GM21786 (cell line): ENCODE measurements around the gene MPP3.
"Not testable (repeated sequence)": the region's sequence is repeated elsewhere in the genome, so short reads cannot be mapped to it uniquely, and the experiment has no call there.

Experiments
- ATAC-seq: cut with Tn5 transposase; IDR thresholded peaks from one replicate; pipeline ENCODE4 v1.9.1; 2021; ENCODE audit not compliant: unreplicated experiment

MPP3 gene

DNA sequence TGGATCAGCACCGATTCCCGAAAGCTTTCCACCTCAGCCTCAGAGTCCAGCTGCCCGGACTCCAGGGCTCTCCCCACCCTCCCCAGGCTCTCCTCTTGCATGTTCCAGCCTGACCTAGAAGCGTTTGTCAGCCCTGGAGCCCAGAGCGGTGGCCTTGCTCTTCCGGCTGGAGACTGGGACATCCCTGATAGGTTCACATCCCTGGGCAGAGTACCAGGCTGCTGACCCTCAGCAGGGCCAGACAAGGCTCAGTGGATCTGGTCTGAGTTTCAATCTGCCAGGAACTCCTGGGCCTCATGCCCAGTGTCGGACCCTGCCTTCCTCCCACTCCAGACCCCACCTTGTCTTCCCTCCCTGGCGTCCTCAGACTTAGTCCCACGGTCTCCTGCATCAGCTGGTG is 29.0 kb upstream of the MPP3 start:
- ATAC-seq: no peak

DNA sequence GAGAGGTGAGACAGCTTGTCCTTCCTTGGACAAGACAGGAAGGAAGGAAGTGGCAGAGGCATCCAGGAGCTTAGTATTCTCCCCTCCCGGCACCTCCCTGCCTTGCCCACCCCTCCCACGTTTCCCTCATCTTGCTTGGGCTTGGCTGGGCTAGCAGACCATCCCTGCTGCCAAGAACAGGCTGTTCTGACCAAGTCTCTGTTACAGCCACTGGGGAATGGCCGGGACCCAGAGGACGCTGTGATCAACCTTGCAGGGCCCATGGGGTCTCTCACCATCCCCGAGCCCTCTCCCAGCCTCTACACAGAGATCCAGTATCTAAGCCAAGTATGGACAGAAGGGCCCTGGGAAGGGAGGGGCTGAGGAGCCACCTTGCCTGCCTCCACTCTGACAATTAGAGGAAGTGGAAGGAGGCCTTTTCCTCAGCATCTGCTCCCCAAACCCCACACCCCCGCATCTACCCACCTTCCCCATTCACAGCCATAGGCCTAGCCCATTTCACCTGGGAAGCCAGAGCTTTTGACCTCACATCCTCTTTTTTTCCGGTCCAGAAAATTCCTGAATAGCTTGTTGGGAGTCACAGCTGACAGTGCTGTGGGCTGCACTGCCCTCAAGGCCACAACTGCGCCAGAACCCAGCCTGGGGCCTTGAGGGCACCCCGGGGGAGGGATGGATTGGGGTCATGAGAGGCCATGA is 28.1 kb upstream of the MPP3 start:
- no peak for ATAC-seq

DNA sequence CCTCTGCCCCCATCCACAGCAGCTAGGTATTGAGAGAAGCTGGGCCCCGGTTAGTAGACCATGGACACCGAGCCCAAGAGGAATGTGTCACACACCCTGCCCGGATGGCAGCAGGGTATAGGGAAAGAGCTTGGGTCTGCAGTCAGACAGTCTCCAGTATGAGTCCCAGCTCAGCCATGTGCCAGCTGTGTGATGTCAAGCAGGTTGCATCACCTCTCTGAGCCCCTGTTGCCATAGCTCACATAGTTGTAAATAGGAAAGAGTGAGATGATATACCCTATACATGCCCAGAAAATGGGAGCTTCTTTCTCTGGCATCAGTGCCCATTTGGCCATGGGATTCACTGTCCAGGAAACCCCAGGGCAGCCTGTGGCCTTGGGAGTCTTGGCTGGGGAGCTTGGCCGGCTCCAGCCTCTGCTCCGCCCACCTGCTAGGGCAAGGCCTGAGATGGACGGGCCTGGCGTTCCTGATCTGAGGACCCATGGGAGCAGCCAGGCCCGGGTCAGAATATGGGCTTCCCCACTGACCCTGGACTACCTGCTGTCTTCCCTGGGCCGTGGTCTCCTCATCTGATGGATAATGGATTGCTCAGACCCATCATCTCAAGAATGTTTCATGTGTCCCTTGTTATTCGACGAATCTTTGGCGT is 27.3 kb upstream of the MPP3 start:
- no peak for ATAC-seq

DNA sequence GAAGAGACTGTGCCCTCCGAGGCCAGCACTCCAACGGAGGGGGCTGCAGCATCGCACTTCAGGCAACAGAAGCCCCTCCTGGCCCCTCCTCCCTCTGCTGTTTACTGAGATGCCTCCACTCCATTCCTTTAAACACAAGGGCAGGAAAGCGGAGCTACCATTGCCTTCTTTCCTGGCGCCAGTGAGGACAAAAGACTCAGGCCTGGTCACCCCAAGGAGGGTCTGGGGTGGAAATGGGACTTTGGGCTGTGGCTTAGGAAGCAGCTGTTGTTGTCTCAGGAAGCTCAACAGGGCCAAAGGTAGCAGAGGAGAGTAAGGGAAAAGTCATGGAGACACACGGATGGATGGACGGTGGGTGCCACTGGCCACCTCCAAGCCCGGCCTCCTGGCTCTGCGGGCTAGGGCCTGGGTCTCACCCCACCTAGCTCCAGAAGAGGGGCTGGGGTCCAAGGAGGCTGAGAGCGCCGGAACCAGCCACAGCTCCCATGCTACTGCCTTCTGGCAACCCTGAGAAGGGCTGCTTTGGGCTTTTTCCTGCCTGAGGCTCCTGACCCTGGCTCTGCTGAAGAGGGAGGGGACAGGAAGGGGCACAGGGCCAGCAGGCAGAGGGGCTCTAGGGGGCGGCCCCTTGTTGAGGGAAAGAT is 25.1 kb upstream of the MPP3 start:
- no peak for ATAC-seq

DNA sequence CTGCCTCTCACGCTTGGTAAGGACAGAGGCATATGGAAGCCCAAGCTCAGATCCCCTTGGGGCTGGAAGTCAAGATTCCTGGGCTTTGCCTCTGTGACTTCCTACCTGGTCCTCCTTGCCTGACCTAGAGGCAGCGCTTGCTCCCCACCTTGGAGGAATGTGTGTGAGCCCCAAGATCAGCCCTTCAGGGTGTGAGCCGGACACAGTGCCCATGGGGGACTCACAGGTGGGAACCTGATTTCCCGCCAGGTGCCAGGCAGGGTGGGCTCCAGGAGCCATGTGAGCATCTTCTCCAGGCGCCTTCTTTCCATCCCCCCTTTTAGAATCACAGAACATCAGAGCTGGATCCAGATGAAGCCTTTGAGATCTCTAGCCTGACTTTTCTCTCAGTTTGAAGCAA is 24.2 kb upstream of the MPP3 start:
- no peak for ATAC-seq

DNA sequence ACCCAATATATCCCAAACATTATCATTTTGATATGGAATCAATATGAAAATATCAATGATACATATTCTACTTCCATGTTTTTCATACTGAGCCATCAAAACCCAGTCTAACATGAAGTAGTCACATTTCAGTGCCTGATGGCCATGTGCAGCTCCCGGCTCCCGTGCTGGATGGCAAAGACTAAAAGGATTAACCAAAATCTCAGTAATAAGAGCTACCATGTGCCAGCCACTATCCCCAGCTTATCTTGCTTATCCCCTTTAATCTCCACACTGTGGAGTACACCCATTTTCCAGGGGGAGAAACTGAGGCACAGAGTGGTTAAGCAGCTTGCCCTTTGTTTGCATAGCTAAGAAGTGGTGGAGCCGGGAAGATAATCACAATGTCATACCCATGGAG is 23.2 kb upstream of the MPP3 start:
- no peak for ATAC-seq

DNA sequence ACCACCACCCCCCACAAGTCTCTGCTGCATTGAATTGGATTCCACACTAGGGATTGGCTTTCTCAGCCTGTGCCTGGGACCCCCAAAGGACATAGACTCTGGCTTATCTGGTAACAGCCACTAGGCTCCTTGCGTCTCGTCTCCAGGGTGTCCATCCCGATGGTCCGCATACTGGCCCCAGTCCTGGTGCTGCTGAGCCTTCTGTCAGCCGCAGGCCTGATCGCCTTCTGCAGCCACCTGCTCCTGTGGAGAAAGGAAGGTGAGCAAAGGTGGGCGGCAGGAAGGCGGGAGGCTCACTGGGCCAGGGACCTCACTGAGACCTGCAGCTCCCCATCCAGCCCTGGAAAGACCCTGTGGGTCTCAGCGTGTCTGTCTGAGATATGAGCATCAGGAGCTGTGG is 22.1 kb upstream of the MPP3 start:
- no peak for ATAC-seq

DNA sequence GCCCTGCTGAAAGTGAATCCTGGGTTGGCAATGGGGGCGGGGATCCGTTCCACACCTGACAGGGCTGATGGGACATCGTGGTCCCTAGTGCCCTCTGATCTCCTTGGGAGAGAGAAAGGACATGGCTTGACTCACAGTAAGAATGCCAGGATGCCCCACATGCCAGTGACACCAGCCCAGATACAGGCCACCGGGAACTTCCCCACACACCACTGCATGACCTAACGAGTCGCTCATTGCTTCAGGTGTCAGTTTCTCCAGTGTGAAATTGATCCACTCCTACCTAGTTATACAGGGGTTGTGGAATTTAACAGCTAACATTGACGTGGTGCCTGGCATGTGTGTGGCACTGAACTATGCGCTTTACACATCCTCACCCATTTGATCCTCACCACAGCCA is 21.6 kb upstream of the MPP3 start:
- ATAC-seq: no peak

DNA sequence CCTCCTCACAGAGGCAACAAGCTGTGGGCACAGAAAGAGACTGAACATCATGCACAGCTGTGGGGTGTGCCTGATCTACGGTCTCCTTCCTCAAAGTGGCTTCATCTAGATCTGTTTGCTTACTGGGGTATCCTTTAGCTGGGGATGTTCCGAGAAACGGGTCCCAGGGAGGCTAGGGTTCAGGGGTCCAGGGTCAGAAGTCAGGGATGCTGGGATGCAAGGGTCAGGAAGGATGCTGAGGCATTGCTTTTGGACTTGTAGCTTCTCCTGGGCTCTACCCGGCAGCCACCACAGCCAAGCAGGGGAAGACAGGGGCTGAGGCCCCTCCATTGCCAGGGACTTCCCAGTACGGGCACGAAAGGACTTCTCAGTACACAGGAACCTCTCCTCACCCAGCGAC is 20.6 kb upstream of the MPP3 start:
- ATAC-seq: no peak

DNA sequence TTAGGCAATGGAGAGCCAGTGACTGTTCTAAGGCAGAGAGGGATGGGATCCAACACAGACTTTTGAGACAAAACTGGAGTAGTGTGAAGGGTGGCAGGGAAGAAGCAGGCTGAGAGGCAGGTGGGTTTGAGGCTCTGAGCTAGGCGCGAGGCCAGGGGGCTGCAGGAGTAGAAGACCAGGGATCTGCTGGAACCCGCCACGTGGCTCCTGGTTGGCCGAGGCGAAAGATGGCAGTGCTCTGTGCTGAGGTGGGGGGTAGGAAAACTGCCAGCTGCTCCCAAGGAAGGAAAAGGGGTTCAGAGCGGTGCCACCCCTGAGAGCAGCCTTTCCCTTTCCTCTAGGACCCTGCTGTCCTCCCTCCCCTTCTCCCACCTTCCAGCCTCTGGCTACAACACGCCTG is 19.6 kb upstream of the MPP3 start:
- ATAC-seq: no peak

DNA sequence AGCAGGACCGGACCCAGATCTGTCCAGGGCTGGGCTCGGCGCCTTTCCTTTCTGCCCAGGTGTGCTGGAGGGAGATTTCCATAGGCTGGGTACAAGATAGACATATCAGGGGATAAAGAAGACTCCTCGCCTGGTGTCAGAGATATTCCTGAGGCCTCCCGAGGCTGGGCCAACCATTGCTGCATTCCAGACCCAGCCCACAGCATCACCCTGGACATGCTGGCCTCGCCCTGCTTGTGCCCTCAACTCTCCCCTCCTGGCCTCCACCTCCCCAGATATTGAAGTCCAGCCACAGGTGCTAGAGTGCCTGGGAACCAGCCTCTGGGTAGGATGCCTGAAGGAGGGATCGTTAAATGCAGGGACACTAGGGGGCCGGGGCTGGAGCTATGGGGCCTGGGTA is 16.2 kb upstream of the MPP3 start:
- ATAC-seq: no peak

DNA sequence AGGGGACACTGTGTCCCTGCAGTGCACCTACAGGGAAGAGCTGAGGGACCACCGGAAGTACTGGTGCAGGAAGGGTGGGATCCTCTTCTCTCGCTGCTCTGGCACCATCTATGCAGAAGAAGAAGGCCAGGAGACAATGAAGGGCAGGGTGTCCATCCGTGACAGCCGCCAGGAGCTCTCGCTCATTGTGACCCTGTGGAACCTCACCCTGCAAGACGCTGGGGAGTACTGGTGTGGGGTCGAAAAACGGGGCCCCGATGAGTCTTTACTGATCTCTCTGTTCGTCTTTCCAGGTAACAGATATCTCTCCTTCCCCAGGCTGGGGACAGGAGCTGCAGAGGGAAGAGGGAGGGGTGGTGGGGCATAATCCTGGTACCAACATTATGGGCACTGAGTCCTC is 15.7 kb upstream of the MPP3 start:
- ATAC-seq: no peak

DNA sequence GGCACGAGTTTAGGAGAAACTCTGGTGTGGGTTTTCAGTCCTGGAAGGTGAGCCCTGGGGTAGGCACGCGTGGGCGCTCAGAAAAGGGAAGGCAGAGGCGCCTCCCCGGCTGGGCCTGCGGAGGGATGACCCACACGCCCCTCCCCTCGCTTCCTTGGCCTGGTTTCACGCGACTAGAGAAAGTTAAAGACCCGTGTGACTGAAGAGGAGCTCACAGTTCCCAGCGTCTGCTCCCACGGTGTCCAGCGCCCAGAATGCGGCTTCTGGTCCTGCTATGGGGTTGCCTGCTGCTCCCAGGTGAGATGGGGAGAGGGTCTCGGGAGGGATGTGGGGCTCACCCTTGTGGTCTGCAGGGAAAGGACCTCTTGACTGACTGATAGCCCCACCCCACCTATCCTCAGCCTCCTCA is 14.0 kb upstream of the MPP3 start, which contains the start of gene CD300LG:
CD300LG (plus strand) TSS at position 214 of the 409 bp plus-strand sequence; CDS start at position 255, 41 bp downstream.
- ATAC-seq: no peak

DNA sequence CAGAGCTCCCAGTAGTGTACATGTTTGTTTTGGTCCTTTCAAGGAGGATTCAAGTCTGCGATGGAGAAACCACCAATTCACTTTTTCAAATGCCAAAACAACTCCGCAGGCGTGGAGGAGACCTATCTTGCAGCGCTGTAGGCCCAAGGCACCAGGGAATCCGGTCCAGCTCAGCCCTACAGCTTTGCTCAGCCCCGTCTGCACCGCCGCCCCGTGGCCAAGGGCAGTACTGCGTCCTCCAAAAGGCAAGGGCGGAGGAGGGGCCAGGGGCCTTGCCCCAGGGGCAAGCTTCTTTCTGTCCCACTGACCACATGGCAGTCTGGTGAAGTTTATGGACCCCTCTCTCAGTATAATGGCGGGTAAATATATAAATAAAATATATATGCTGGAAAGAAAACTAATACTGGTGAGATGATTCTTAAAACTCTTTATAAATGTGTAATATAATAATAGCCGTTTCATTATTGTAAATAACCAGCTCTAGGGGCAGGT is 13.3 kb upstream of the MPP3 start:
- ATAC-seq: no peak

DNA sequence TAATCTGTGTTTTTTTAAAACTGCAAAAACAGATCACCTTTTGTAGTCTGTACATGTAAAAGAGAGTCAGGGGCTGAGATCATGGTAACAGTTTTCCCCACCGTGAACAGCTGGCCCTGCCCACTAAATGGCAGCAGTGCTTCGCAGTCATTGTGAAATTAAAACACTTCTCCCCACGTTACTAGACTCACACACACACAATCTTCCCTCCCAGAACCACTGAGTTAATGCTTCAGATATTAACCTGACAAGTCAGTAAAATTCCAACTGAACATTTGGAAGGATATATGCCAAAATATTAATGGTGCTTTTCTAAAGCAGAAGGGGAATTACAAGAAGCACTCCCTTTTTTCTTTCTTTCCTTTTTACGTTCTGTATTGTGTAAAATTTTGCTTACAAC is 12.8 kb upstream of the MPP3 start:
- no peak for ATAC-seq

DNA sequence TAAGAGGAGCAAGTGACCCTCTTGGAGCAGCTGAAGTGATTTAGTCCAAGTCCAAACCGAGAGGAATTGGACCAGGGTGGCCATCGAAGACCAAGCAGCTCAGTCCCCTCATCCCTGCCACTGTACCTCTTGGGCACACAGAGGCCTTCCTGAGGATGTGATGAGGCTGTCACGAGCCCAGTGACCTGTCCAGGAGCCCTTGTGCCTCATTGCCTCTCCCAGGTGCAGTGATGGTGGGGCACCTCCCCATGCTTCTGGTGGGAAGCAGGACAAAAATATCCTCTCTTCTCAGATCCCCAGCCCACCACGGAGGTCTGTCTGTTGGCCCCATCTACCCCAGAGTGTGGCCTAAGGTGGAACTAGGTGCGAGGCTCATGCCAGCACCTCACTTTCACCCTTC is 11.3 kb upstream of the MPP3 start:
- no peak for ATAC-seq

DNA sequence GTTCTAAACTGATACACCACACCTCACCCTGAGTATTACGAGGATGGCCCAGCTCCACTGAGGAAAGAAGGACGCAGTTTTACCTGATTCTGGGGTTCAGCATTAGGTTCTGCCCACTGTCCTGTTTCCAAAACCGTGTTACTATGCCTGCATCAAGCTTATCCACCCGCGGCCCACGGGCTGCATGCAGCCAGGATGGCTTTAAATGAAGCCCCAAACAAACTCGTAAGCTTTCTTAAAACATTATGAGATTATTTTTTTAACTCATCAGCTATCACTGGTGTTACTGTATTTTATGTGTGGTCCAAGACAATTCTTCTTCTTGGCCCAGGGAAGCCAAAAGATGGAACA is 10.0 kb upstream of the MPP3 start:
- ATAC-seq: no peak

DNA sequence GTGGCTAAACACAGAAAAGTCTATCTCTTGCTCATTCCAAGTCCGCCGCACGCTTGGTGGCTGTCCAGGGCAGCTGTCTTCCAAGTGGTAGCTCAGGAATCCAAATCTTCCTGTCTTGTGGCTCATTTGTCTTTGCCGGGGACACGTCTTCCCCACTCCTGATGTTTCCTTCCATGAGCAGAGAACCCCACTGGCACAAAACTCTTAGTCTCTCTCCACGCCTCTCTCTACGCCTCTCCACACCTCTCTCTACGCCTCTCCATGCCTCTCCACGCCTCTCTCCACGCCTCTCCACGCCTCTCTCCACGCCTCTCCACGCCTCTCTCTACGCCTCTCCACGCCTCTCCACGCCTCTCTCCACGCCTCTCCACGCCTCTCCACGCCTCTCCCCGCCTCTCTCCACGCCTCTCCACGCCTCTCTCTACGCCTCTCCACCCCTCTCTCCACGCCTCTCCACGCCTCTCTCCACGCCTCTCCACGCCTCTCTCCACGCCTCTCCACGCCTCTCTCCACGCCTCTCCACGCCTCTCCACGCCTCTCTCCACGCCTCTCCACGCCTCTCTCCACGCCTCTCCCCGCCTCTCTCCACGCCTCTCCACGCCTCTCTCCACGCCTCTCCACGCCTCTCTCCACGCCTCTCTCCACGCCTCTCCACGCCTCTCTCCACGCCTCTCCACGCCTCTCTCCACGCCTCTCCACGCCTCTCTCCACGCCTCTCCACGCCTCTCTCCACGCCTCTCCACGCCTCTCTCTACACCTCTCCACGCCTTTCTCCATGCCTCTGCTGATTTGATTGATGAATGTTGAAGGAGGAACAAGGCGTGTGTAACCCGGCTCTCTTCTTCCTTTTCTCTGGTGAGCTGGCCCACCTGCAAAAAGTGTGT is 9.4 kb upstream of the MPP3 start:
- ATAC-seq: not testable (repeated sequence)

DNA sequence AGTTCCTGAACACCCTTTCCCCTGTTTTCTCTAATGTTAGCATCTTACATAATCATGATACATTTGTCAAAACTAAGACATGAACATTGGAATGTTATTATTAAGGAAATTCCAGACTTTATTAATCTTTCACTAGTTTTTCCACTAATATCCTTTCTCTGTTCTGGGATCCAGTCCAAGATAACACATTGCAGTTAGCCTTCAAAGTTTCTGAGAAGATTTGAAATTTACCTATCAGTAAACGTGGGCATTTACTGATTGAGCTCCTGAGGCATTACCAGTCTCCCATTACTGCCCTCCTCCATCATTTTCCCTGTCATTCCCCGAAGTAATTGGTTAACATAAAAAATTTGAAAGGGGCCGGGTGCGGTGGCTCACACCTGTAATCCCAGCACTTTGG is 8.3 kb upstream of the MPP3 start:
- no peak for ATAC-seq

DNA sequence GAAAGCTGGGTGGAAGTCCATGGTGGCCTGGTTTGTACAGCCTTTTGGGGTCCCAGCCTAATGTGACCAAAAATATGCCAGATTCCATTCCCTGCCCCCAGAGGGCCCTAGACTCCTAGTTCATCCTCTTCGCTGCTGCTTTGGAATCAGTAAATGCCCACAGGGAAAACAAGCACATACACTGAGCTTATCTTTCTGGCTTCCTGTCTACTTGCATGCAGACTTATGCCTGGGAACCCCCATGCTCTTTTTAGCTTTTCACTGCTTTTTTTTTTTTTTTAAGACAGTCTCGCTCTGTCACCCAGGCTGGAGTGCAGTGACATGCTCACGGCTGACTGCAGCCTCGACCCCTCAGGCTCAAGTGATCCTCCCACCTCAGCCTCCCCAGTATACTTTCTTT is 7.9 kb upstream of the MPP3 start:
- ATAC-seq: no peak

DNA sequence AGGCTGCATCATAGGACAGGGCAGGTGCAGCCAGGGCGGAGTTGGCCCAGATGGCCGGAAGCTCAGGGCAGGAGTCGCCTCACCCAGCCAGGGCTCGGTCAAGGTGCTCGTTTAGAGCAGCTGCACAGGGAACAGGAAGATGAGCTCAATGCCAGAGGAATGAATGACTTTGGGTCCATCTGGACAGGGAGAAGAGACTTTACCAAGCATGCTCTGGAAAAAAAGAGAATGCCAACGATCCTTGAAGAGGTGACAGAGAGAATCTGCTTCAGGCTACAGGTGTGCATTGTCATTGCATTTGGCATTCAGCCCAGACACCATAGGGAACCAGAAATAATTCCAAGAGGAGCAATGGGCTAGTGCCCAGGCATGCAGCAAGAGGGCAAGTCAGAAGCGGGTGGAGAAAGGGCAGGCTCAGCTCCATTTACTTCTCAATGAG is 6.7 kb upstream of the MPP3 start:
- ATAC-seq: no peak
